Endothelial cell of umbilical vein (primary cell): ENCODE measurements around the gene MTIF3.

Experiments used
- CTCF ChIP-seq, 2 donors: IDR thresholded peaks; 1 replicate in 1 of 2; 2 replicates in 1 of 2; pipeline ENCODE4 v1.5.1; 2011; ENCODE audit warnings: low read length in 2 of 2, mild to moderate bottlenecking in 2 of 2, moderate library complexity in 2 of 2, control low read depth in 1 of 2, inconsistent platforms in 1 of 2, low read depth in 1 of 2; ENCODE audit not compliant: insufficient read depth in 1 of 2; ENCODE audit errors: extremely low read depth in 1 of 2
- EZH2 ChIP-seq: IDR thresholded peaks from 2 replicates; pipeline ENCODE4 v1.6.1; 2012; ENCODE audit warnings: borderline replicate concordance, low read depth, mild to moderate bottlenecking, moderate library complexity, low read length, inconsistent platforms; ENCODE audit not compliant: severe bottlenecking

GRCh38 chr13:27455331-27455855 is 5.0 kb upstream of the MTIF3 start:
- TF ChIP-seq EZH2 (no peak), CTCF (IDR thresholded peaks at IDR 0.05; ENCODE audit: extremely low read depth in 1 of 2, insufficient read depth in 1 of 2, low read depth in 1 of 2, low read length in 2 of 2) (no peak)
